SK-N-SH (cell line): ENCODE measurements around the gene CA5A. TPM values are rescaled to one million over a fixed set of nuclear protein-coding genes. Genes with fewer than 3 reads are reported as not detected.

Experiments used
- CTCF ChIA-PET: fragments of 300-600, 350-600 bp; formaldehyde crosslinking; extraction: SDS; loops from one replicate; lab custom pipeline; 2021; lab: Yijun Ruan, JAX
- POLR2A ChIA-PET: fragments of 350-600 bp; sonication (Branson Sonifier 250); formaldehyde crosslinking; extraction: SDS; loops from one replicate; lab custom pipeline; 2020; ENCODE audit warnings: antibody characterized with exemption, inconsistent platforms; lab: Yijun Ruan, JAX
- DNase-seq: peaks from one replicate; pipeline ENCODE4 v3.0.0; 2012
- H2AFZ ChIP-seq: fragments of 200-600 bp; sonication (generic); 2 replicates; pipeline ENCODE4 v1.8.1; 2016; ENCODE audit warnings: antibody characterized with exemption, mild to moderate bottlenecking, low read depth
- H3F3A ChIP-seq: fragments of 200-600 bp; sonication (generic); replicated peaks from 2 replicates; pipeline ENCODE3; 2016; ENCODE audit warnings: antibody characterized with exemption, mild to moderate bottlenecking; ENCODE audit not compliant: insufficient read depth
- H3K27ac ChIP-seq, 2 experiments: fragments of 200-500 bp in 1 of 2; fragments of 200-600 bp in 1 of 2; sonication (Bioruptor generic) in 1 of 2; sonication (generic), shearing (Covaris generic) in 1 of 2; 2 replicates each; pipeline versions ENCODE4 v1.5.1 to v1.6.1; 2014 to 2016; ENCODE audit warnings: low read depth in 2 of 2, inconsistent platforms in 1 of 2, low read length in 1 of 2, mild to moderate bottlenecking in 1 of 2, mixed read lengths in 1 of 2
- H3K27me3 ChIP-seq: fragments of 200-600 bp; sonication (generic), shearing (Covaris generic); 2 replicates; pipeline ENCODE4 v1.6.1; 2016; ENCODE audit warnings: mixed run types; ENCODE audit not compliant: insufficient read depth
- H3K36me3 ChIP-seq, 2 experiments: fragments of 200-500 bp in 1 of 2; fragments of 200-600 bp in 1 of 2; sonication (Bioruptor generic) in 1 of 2; sonication (generic) in 1 of 2; replicated peaks in 1 of 2; 2 replicates each; pipeline versions ENCODE3 to v1.5.1; 2014 to 2016; ENCODE audit warnings: low read length in 1 of 2, mild to moderate bottlenecking in 1 of 2; ENCODE audit not compliant: insufficient read depth in 2 of 2, control insufficient read depth in 1 of 2
- H3K4me1 ChIP-seq, 2 experiments: fragments of 200-500 bp in 1 of 2; fragments of 200-600 bp in 1 of 2; sonication (Bioruptor generic) in 1 of 2; sonication (generic), shearing (Covaris generic) in 1 of 2; 2 replicates each; pipeline versions ENCODE4 v1.5.1 to v1.6.1; 2014 to 2016; ENCODE audit warnings: low read depth in 1 of 2, low read length in 1 of 2, mixed run types in 1 of 2; ENCODE audit not compliant: insufficient read depth in 2 of 2, control insufficient read depth in 1 of 2
- H3K4me2 ChIP-seq: fragments of 200-600 bp; sonication (generic), shearing (Covaris generic); 2 replicates; pipeline ENCODE4 v1.6.1; 2017; ENCODE audit warnings: mixed run types
- H3K4me3 ChIP-seq, 2 experiments: fragments of 200-500 bp in 1 of 2; fragments of 200-600 bp in 1 of 2; sonication (Bioruptor generic) in 1 of 2; sonication (generic), shearing (Covaris generic) in 1 of 2; 2 replicates each; pipeline versions ENCODE4 v1.5.1 to v1.8.1; 2014 to 2016; ENCODE audit warnings: low read depth in 2 of 2, inconsistent platforms in 1 of 2, low read length in 1 of 2, mild to moderate bottlenecking in 1 of 2, mixed read lengths in 1 of 2, moderate library complexity in 1 of 2
- H3K79me2 ChIP-seq: fragments of 200-600 bp; sonication (generic); 2 replicates; pipeline ENCODE4 v1.8.1; 2017; ENCODE audit warnings: mild to moderate bottlenecking; ENCODE audit not compliant: insufficient read depth
- H3K9ac ChIP-seq: fragments of 200-600 bp; sonication (generic); 2 replicates; pipeline ENCODE4 v1.6.1; 2017; ENCODE audit warnings: mixed run types
- H3K9me2 ChIP-seq: fragments of 200-600 bp; sonication (generic); 2 replicates; pipeline ENCODE4 v1.6.1; 2017; ENCODE audit warnings: mixed run types
- H3K9me3 ChIP-seq: fragments of 200-600 bp; sonication (generic); 2 replicates; pipeline ENCODE4 v1.6.1; 2017; ENCODE audit warnings: mixed run types, mild to moderate bottlenecking, moderate library complexity
- H4K20me1 ChIP-seq: fragments of 200-600 bp; sonication (generic); 2 replicates; pipeline ENCODE4 v1.6.1; 2017; ENCODE audit warnings: mild to moderate bottlenecking, mixed run types; ENCODE audit not compliant: insufficient read depth
- CHD2 ChIP-seq: fragments of 150-350 bp; IDR thresholded peaks from 2 replicates; pipeline ENCODE4 v1.6.1; 2018; ENCODE audit warnings: low read length; ENCODE audit not compliant: partially characterized antibody
- EZH2phosphoT487 ChIP-seq: fragments of 200-600 bp; sonication (generic); IDR thresholded peaks from 2 replicates; pipeline ENCODE4 v1.6.1; 2017; ENCODE audit warnings: low read depth, mixed run types, mild to moderate bottlenecking, antibody characterized with exemption, moderate library complexity, borderline replicate concordance
- FOXJ3 ChIP-seq: sonication (generic); formaldehyde crosslinking; IDR thresholded peaks from 2 replicates; pipeline ENCODE4 v1.5.1; 2020; ENCODE audit warnings: mild to moderate bottlenecking, missing genetic modification reagents
- FOXM1 ChIP-seq: IDR thresholded peaks from 2 replicates; pipeline ENCODE4 v1.4.0; 2012; ENCODE audit warnings: low read depth, mild to moderate bottlenecking
- MEF2A ChIP-seq: IDR thresholded peaks from 2 replicates; pipeline ENCODE4 v1.4.0; 2012; ENCODE audit warnings: low read depth, borderline replicate concordance
- MXI1 ChIP-seq: IDR thresholded peaks from 2 replicates; pipeline ENCODE4 v1.6.1; 2012; ENCODE audit warnings: mild to moderate bottlenecking, low read depth, low read length, improper control_type of control experiment
- NFIC ChIP-seq: IDR thresholded peaks from 2 replicates; pipeline ENCODE4 v1.4.0; 2012; ENCODE audit warnings: borderline replicate concordance
- NRF1 ChIP-seq: IDR thresholded peaks from 2 replicates; pipeline ENCODE4 v1.6.1; 2012; ENCODE audit warnings: low read depth, mild to moderate bottlenecking, low read length
- POLR2AphosphoS5 ChIP-seq: IDR thresholded peaks from 2 replicates; pipeline ENCODE4 v1.6.1; 2012; ENCODE audit warnings: low read depth, low read length
- TAF1 ChIP-seq: IDR thresholded peaks from 2 replicates; pipeline ENCODE4 v1.6.1; 2012; ENCODE audit warnings: low read depth, mild to moderate bottlenecking, low read length, moderate library complexity, borderline replicate concordance
- TCF12 ChIP-seq: IDR thresholded peaks from 2 replicates; pipeline ENCODE4 v1.4.0; 2012
- TEAD4 ChIP-seq: IDR thresholded peaks from 2 replicates; pipeline ENCODE4 v1.4.0; 2012; ENCODE audit warnings: mild to moderate bottlenecking, borderline replicate concordance; ENCODE audit not compliant: insufficient read depth
- ZBTB33 ChIP-seq: IDR thresholded peaks from 2 replicates; pipeline ENCODE4 v1.4.0; 2012; ENCODE audit warnings: low read depth, borderline replicate concordance
- WGBS: methylation state at CpG from one replicate; pipeline ENCODE4 v1.1.6; 2017; ENCODE audit warnings: low lambda C conversion rate; 5-methylcytosine and 5-hydroxymethylcytosine counted together
- polyA plus RNA-seq, 3 experiments: library from polyadenylated mRNA; depleted of rRNA; stranded (reverse); fragments of >200 nt; gene quantifications; 2 replicates each; pipeline ENCODE4 v1.2.3, GENCODE V29; 2012
- TF ChIP-seq, protein P1 (sequence below): IDR thresholded peaks from 2 replicates; pipeline ENCODE4; 2012
- TF ChIP-seq, protein P2 (sequence below): IDR thresholded peaks from 2 replicates; pipeline ENCODE4 v1.4.0; 2012; ENCODE audit warnings: low read depth, borderline replicate concordance
- TF ChIP-seq, protein P3 (sequence below): fragments of 150-350 bp; IDR thresholded peaks from 2 replicates; pipeline ENCODE4 v1.6.1; 2016; ENCODE audit warnings: mild to moderate bottlenecking, low read depth, low read length

Gene CA5A
- polyA plus RNA-seq, 1 of the 3 experiments (the other 2 are of a cell fraction), result not detected

- no peak for TF ChIP-seq MEF2A
- no peak for TF ChIP-seq ZBTB33
- no peak for TF ChIP-seq TEAD4
- no peak for TF ChIP-seq TCF12
- TF ChIP-seq TAF1, result no peak
- TF ChIP-seq, protein P1, sequence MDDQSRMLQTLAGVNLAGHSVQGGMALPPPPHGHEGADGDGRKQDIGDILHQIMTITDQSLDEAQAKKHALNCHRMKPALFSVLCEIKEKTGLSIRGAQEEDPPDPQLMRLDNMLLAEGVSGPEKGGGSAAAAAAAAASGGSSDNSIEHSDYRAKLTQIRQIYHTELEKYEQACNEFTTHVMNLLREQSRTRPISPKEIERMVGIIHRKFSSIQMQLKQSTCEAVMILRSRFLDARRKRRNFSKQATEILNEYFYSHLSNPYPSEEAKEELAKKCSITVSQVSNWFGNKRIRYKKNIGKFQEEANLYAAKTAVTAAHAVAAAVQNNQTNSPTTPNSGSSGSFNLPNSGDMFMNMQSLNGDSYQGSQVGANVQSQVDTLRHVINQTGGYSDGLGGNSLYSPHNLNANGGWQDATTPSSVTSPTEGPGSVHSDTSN, result no peak
- no peak for TF ChIP-seq MXI1
- TF ChIP-seq NRF1, result no peak
- no peak overlapping the region for H2AFZ ChIP-seq
- H3K4me2 ChIP-seq, result no peak overlapping the region
- no peak overlapping the region for H3K9ac ChIP-seq
- peaks cover 0 to 2% of the 10 kb centered on the region in 2 experiments for H3K36me3 ChIP-seq
- WGBS, result 92% methylated on average over 8 of the region's 8 CpGs
- H3K79me2 ChIP-seq, result peaks cover 70% of the 10 kb centered on the region
- no peaks in the 10 kb centered on the region for H4K20me1 ChIP-seq
- H3K4me3 ChIP-seq, result no peak overlapping the region
- no peaks in the 10 kb centered on the region for H3K27me3 ChIP-seq
- ChIA-PET POLR2A (no interaction called here), CTCF (interaction anchor here (0.6 to 1.8 kb wide), 3 partner anchors 8 to 598 kb away, joined by 3 to 4 read pairs (median 3); no protein-coding TSS in a partner anchor)
- DNase-seq, result no peak
- no peaks in the 10 kb centered on the region for H3K9me2 ChIP-seq
- peaks cover 20 to 29% of the 10 kb centered on the region in 2 experiments; a peak in 2 of 4 replicates for H3K4me1 ChIP-seq
- no peaks in the 10 kb centered on the region for H3K9me3 ChIP-seq
- H3F3A ChIP-seq, result peaks cover 20% of the 10 kb centered on the region
- no peak overlapping the region for H3K27ac ChIP-seq
Measured at GRCh38 chr16:87960852-87961251, 24.5 kb upstream of the CA5A start.

DNA sequence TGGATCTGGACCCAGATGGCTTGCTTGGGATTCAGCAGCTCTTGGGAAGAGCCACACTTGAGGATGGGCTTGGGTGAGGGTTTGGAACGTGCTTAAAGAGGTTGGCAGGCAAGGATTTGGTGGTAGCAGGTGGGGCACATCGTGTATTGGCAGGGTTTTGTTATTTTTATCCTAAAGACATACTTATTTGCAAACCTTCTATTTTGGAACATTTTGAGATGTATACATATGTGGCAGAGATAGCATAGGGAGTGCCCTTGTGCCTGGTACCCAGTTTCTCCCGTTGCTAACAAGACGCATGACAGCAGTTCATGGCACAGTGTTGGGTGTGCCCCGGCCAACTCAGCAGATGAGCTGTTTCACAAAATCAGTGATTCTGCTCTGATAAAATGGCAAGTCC, 24.0 kb upstream of the CA5A start:
- Histone ChIP-seq H4K20me1 (no peaks in the 10 kb centered on the region), H3K4me3 (no peak overlapping the region), H3K9me3 (no peaks in the 10 kb centered on the region), H3K4me1 (peaks cover 24 to 26% of the 10 kb centered on the region in 2 experiments; a peak in 2 of 4 replicates), H3K79me2 (peaks cover 72% of the 10 kb centered on the region), H3K27me3 (no peaks in the 10 kb centered on the region), H2AFZ (no peak overlapping the region), H3K27ac (no peak overlapping the region), H3K9me2 (no peaks in the 10 kb centered on the region), H3K4me2 (no peak overlapping the region), H3F3A (peaks cover 20% of the 10 kb centered on the region), H3K9ac (no peak overlapping the region), H3K36me3 (peaks cover 0 to 2% of the 10 kb centered on the region in 2 experiments)
- ChIA-PET CTCF (interaction anchor here (1.1 to 1.8 kb wide), 2 partner anchors 8 to 181 kb away, joined by 3 to 4 read pairs; no protein-coding TSS in a partner anchor), POLR2A (no interaction called here)
- DNase-seq, result no peak
- TF ChIP-seq, protein P2, sequence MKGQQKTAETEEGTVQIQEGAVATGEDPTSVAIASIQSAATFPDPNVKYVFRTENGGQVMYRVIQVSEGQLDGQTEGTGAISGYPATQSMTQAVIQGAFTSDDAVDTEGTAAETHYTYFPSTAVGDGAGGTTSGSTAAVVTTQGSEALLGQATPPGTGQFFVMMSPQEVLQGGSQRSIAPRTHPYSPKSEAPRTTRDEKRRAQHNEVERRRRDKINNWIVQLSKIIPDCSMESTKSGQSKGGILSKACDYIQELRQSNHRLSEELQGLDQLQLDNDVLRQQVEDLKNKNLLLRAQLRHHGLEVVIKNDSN, result no peak
- no peak for TF ChIP-seq EZH2phosphoT487
- no peak for TF ChIP-seq MXI1
- no peak for TF ChIP-seq NFIC
- no peak for TF ChIP-seq FOXM1
- TF ChIP-seq TEAD4, result no peak
- TF ChIP-seq NRF1, result no peak
- no peak for TF ChIP-seq CHD2
- TF ChIP-seq TAF1, result no peak
- TF ChIP-seq, protein P3, sequence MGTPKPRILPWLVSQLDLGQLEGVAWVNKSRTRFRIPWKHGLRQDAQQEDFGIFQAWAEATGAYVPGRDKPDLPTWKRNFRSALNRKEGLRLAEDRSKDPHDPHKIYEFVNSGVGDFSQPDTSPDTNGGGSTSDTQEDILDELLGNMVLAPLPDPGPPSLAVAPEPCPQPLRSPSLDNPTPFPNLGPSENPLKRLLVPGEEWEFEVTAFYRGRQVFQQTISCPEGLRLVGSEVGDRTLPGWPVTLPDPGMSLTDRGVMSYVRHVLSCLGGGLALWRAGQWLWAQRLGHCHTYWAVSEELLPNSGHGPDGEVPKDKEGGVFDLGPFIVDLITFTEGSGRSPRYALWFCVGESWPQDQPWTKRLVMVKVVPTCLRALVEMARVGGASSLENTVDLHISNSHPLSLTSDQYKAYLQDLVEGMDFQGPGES, result no peak
- TF ChIP-seq, protein P1, result no peak
- no peak for TF ChIP-seq FOXJ3 (CRISPR knock-in tag)
- no peak for TF ChIP-seq POLR2AphosphoS5
- 96% methylated on average over 5 of the region's 5 CpGs for WGBS
